GM19023 (cell line): ENCODE measurements around the gene CCDC187.

Source experiments
- ATAC-seq: cut with Tn5 transposase; IDR thresholded peaks from one replicate; pipeline ENCODE4 v1.9.1; 2021; ENCODE audit warnings: mild to moderate bottlenecking, moderate library complexity; ENCODE audit not compliant: unreplicated experiment

CCDC187 gene

GRCh38 chr9:136339958-136340310 is 36.0 kb upstream of the CCDC187 start:
- no peak for ATAC-seq

- no peak for ATAC-seq
These were observed 35.5 kb upstream of the CCDC187 start for GRCh38 chr9:136339173-136339957.

- no peak for ATAC-seq
These were observed 34.6 kb upstream of the CCDC187 start for GRCh38 chr9:136338511-136338910.

- ATAC-seq, result no peak
These were observed 33.8 kb upstream of the CCDC187 start for GRCh38 chr9:136337416-136338395.

GRCh38 chr9:136336881-136337280 is 33.0 kb upstream of the CCDC187 start:
- ATAC-seq, result no peak

GRCh38 chr9:136336156-136336870 is 32.4 kb upstream of the CCDC187 start:
- no peak for ATAC-seq

GRCh38 chr9:136335296-136336155 is 31.6 kb upstream of the CCDC187 start:
- ATAC-seq, result no peak

- ATAC-seq, result no peak
These were observed 30.6 kb upstream of the CCDC187 start for GRCh38 chr9:136334541-136334940.

- no peak for ATAC-seq
These were observed 29.6 kb upstream of the CCDC187 start for GRCh38 chr9:136333486-136333885.

GRCh38 chr9:136333045-136333444 is 29.2 kb upstream of the CCDC187 start:
- ATAC-seq, result no peak

- no peak for ATAC-seq
These were observed 28.6 kb upstream of the CCDC187 start for GRCh38 chr9:136332482-136332983.

- ATAC-seq, result no peak
These were observed 27.9 kb upstream of the CCDC187 start for GRCh38 chr9:136331556-136332481.

GRCh38 chr9:136331030-136331429 is 27.1 kb upstream of the CCDC187 start:
- ATAC-seq, result no peak

GRCh38 chr9:136330406-136330990 is 26.6 kb upstream of the CCDC187 start:
- no peak for ATAC-seq

GRCh38 chr9:136329636-136330405 is 25.9 kb upstream of the CCDC187 start:
- no peak for ATAC-seq

GRCh38 chr9:136329211-136329627 is 25.3 kb upstream of the CCDC187 start:
- ATAC-seq, result no peak

GRCh38 chr9:136328622-136329041 is 24.7 kb upstream of the CCDC187 start:
- ATAC-seq, result no peak
